Forelimb muscle (tissue), 1 donor: ENCODE data around the gene NBPF10. TPM values are rescaled to one million over a fixed set of nuclear protein-coding genes. Genes with fewer than 3 reads are reported as not detected.
"Not testable (repeated sequence)": the region's sequence is repeated elsewhere in the genome, so short reads cannot be mapped to it uniquely, and the experiment has no call there.

Experiments
- DNase-seq: peaks from one replicate; pipeline ENCODE4 v3.0.0-alpha.2; 2013; ENCODE audit warnings: low read depth
- polyA plus RNA-seq: library from polyadenylated mRNA; unstranded; fragments of 120-200 nt; gene quantifications from one replicate; pipeline ENCODE4 v1.2.1, GENCODE V29; 2013; ENCODE audit not compliant: insufficient read length

The NBPF10 gene, protein sequence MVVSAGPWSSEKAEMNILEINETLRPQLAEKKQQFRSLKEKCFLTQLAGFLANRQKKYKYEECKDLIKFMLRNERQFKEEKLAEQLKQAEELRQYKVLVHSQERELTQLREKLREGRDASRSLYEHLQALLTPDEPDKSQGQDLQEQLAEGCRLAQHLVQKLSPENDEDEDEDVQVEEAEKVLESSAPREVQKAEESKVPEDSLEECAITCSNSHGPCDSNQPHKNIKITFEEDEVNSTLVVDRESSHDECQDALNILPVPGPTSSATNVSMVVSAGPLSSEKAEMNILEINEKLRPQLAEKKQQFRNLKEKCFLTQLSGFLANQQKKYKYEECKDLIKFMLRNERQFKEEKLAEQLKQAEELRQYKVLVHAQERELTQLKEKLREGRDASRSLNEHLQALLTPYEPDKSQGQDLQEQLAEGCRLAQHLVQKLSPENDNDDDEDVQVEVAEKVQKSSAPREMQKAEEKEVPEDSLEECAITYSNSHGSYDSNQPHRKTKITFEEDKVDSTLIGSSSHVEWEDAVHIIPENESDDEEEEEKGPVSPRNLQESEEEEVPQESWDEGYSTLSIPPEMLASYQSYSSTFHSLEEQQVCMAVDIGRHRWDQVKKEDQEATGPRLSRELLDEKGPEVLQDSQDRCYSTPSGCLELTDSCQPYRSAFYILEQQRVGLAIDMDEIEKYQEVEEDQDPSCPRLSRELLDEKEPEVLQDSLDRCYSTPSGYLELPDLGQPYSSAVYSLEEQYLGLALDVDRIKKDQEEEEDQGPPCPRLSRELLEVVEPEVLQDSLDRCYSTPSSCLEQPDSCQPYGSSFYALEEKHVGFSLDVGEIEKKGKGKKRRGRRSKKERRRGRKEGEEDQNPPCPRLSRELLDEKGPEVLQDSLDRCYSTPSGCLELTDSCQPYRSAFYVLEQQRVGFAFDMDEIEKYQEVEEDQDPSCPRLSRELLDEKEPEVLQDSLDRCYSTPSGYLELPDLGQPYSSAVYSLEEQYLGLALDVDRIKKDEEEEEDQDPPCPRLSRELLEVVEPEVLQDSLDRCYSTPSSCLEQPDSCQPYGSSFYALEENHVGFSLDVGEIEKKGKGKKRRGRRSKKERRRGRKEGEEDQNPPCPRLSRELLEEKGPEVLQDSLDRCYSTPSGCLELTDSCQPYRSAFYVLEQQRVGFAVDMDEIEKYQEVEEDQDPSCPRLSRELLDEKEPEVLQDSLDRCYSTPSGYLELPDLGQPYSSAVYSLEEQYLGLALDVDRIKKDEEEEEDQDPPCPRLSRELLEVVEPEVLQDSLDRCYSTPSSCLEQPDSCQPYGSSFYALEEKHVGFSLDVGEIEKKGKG (N-terminal part only)
- 1.3 TPM for polyA plus RNA-seq

- not testable (repeated sequence) for DNase-seq
Observed at GRCh38 chr1:146144465-146144864, at the start of gene NBPF10. Gene NBPF10, minus strand, starts transcription at chr1:146144804. Its CDS starts 35 bp downstream, at chr1:146144769.

DNA sequence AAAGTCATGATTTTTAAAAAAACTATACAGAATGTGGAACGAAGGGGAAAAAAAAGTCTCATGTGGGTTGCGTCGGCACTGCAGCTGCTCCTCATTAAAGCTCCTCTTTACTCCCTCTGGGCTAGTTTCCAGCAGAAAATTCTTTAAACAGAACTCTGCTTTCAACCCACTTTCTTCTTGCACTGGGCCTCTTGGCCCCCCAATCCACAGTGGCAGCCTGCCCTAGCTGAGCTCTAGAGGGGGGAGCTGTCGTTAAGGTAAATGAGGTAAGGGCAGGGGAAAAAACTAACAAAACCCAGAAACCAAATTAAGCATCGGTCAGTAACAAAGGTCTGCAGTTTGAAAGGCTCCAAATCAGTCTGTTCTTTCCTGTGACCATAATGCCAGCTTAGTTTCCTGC is 29.9 kb upstream of the NBPF10 start:
- DNase-seq = not testable (repeated sequence)

DNA sequence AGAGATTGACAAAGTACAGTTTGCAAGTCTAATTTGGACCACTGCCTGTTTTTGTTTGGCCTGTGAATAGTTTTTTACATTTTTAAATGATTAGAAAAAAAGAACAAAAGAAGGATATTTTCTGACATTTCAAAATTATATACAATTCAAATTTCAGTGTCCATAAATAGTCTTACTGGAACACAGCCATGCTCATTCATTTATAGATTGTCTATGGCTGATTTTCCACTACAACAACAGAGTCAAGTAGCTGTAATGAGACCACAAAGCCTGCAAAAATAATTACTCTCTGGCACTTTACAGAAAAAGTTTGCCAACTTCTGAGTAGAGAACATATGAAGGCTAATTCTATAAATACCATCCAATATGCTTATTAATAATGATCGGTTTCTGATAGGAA is 23.1 kb upstream of the NBPF10 start:
- not testable (repeated sequence) for DNase-seq

DNA sequence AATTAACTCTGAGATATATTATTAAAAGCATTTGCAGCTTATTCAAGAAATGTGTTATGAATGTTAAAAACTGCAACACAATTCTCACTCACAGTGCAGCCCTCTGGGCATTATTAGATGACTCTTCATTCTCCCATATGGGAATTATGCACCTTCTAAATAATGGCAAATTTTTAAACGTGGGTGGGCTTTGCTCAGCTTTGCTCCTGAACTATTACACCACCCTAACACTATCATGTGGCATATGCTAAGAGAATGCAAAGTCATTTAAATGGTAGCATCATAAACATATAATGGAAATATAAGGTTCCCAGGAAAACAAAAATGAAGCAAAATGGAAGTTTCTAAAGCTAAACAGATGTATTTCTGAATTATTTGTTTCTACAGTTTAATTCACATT is 22.7 kb upstream of the NBPF10 start:
- not testable (repeated sequence) for DNase-seq

Other genes starting within 250 kb of the NBPF10 start
- 7.5 TPM for gene ITGA10, start 234.8 kb downstream of the NBPF10 start, polyA plus RNA-seq
- gene PEX11B, start 226.1 kb downstream of the NBPF10 start, polyA plus RNA-seq = 22.5 TPM
- 118 TPM for gene RBM8A, start 217.3 kb downstream of the NBPF10 start, polyA plus RNA-seq
- 25.5 TPM for gene LIX1L, start 186.8 kb downstream of the NBPF10 start, polyA plus RNA-seq
- gene ANKRD34A, start 180.2 kb downstream of the NBPF10 start, polyA plus RNA-seq = 0.95 TPM
- 39.6 TPM for gene POLR3GL, start 180.1 kb downstream of the NBPF10 start, polyA plus RNA-seq
- gene TXNIP, start 148.2 kb downstream of the NBPF10 start, polyA plus RNA-seq = 238 TPM
- 258 TPM for gene HJV, start 123.1 kb downstream of the NBPF10 start, polyA plus RNA-seq
- 22.8 TPM for gene NOTCH2NLA, start 84.2 kb upstream of the NBPF10 start, polyA plus RNA-seq